WTC11 (cell line): ENCODE data around the gene BCOR. TPM values are rescaled to one million over a fixed set of nuclear protein-coding genes. Genes with fewer than 3 reads are reported as not detected.

Experiments used
- ATAC-seq: fragments of 200-7000 bp; cut with Tn5 transposase; 2 replicates; pipeline ENCODE4 v1.10.0; 2021; ENCODE audit warnings: mild to moderate bottlenecking, moderate library complexity
- CTCF ChIA-PET: fragments of 300-600 bp; sonication (Branson Sonifier 250); formaldehyde crosslinking; loops from one replicate; lab custom pipeline; 2021; ENCODE audit warnings: antibody characterized with exemption; lab: Charles Lee
- POLR2A ChIA-PET: fragments of 350-600 bp; sonication (Branson Sonifier 250); formaldehyde crosslinking; loops from one replicate; lab custom pipeline; 2021; ENCODE audit warnings: antibody characterized with exemption; lab: Charles Lee
- DNase-seq: peaks from one replicate; pipeline ENCODE4 v3.0.0; 2021; ENCODE audit warnings: low spot score
- H3K27ac Mint-ChIP-seq: 2 replicates; pipeline ENCODE4 v1.8.0; 2021; ENCODE audit warnings: mixed read lengths
- H3K27me3 Mint-ChIP-seq: 2 replicates; pipeline ENCODE4 v1.8.0; 2021; ENCODE audit warnings: low read depth, mild to moderate bottlenecking, moderate library complexity, mixed read lengths
- H3K36me3 Mint-ChIP-seq: 2 replicates; pipeline ENCODE4 v1.8.0; 2021; ENCODE audit warnings: mixed read lengths
- H3K4me1 Mint-ChIP-seq: 2 replicates; pipeline ENCODE4 v1.8.0; 2022; ENCODE audit warnings: mixed read lengths
- H3K4me3 Mint-ChIP-seq: 2 replicates; pipeline ENCODE4 v1.8.0; 2021; ENCODE audit warnings: mild to moderate bottlenecking, moderate library complexity, mixed read lengths
- H3K9me3 Mint-ChIP-seq: 2 replicates; pipeline ENCODE4 v1.8.0; 2021; ENCODE audit warnings: mixed read lengths
- CREB1 ChIP-seq: sonication (generic); formaldehyde crosslinking; IDR thresholded peaks from 2 replicates; pipeline ENCODE4 v1.8.0; 2023; ENCODE audit warnings: mild to moderate bottlenecking, missing genetic modification reagents
- EMX1 ChIP-seq: fragments of 250-450 bp; sonication (Bioruptor Pico); IDR thresholded peaks from 2 replicates; pipeline ENCODE4 v1.8.0; 2021; ENCODE audit warnings: mild to moderate bottlenecking
- GRHL2 ChIP-seq: fragments of 250-450 bp; sonication (Bioruptor Pico); IDR thresholded peaks from 2 replicates; pipeline ENCODE4 v1.8.0; 2022; ENCODE audit warnings: mild to moderate bottlenecking, moderate library complexity; ENCODE audit not compliant: insufficient replicate concordance, severe bottlenecking
- MYBL2 ChIP-seq: sonication (generic); formaldehyde crosslinking; IDR thresholded peaks from 2 replicates; pipeline ENCODE4 v1.8.1; 2023; ENCODE audit warnings: mild to moderate bottlenecking, moderate library complexity, missing genetic modification reagents
- NR3C1 ChIP-seq: sonication (generic); formaldehyde crosslinking; conservative IDR thresholded peaks from 2 replicates; pipeline ENCODE4 v1.8.1; 2023; ENCODE audit warnings: low read depth, mild to moderate bottlenecking, missing genetic modification reagents
- total RNA-seq: library from RNA; stranded (reverse); gene quantifications from 3 replicates; pipeline ENCODE4 v1.2.3, GENCODE V29; 2021
- TF ChIP-seq, protein P1 (sequence below): sonication (generic); formaldehyde crosslinking; IDR thresholded peaks from 2 replicates; pipeline ENCODE4 v1.8.0; 2022; ENCODE audit warnings: mild to moderate bottlenecking, missing genetic modification reagents
- TF ChIP-seq, protein P2 (sequence below): sonication (generic); formaldehyde crosslinking; IDR thresholded peaks from 2 replicates; pipeline ENCODE4 v1.8.0; 2022; ENCODE audit warnings: missing genetic modification reagents
- TF ChIP-seq, protein P3 (sequence below): sonication (generic); formaldehyde crosslinking; IDR thresholded peaks from 2 replicates; pipeline ENCODE4 v1.8.1; 2023; ENCODE audit warnings: mild to moderate bottlenecking, moderate library complexity, missing genetic modification reagents
- TF ChIP-seq, protein P4 (sequence below): sonication (generic); formaldehyde crosslinking; IDR thresholded peaks from 2 replicates; pipeline ENCODE4 v1.8.0; 2022; ENCODE audit warnings: mild to moderate bottlenecking, missing genetic modification reagents
- TF ChIP-seq, protein P5 (sequence below): sonication (generic); formaldehyde crosslinking; conservative IDR thresholded peaks from 2 replicates; pipeline ENCODE4 v1.8.1; 2023; ENCODE audit warnings: mild to moderate bottlenecking, low read depth, missing genetic modification reagents, moderate library complexity

BCOR gene
- total RNA-seq, 1 experiment from 2014 or later, result 44.5 TPM

DNA sequence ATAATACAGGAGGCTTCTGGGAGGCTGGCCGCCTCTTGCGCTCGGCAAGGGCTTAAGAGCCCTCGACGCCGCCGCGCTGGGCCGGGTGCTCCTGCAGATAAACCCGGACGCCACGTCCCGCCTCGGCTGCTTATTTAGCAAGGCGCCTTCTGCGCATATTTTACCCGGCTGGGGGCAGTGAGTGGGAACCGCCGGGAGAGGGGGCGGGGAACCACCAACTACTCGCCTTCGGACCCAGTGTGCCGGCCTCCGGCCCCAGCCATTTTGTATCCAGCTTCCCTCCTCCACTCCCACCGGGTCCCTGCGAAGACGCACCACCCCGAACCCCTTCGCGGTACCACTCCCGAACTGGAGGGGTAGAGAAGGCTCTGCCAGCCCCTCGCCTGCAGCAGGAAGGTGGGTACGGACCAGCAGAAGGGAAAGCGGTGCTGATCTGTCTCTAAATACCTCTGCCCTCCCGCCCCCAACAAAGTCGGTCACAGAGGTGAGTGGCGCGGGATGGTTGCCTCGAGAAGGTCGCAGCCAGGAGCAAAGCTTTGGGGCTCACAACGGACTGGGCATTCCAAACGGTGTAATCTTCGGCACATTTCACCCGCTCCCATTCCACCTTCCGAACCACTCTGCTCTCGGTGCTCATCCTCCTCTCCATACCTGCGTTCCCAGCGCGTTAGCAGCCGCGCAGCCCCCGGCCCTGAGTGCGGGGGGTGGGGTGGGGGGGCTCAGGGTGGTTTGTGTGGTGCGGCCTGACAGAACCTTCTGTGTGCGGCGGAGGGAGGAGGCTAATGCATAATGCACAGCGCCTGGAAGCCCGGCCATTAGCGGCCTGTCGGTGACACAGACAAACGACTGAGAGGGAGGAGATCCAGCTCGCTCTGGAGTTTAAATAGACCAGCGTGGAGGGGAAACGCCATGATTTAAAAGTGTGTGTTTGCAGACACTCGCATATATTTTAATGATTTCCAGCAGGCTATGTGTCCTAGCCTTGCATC is 4.9 kb upstream of the BCOR start:
- Mint-ChIP-seq H3K9me3 (no peaks in the 10 kb centered on the region), H3K4me3 (peak overlapping the region; percentile 71), H3K4me1 (peaks cover 27% of the 10 kb centered on the region), H3K36me3 (no peaks in the 10 kb centered on the region), H3K27ac (peak overlapping the region; percentile 8; the same call in 1 of the 2 replicates), H3K27me3 (peaks cover 48% of the 10 kb centered on the region)
- ChIA-PET CTCF (interaction anchor here (1.1 kb wide), 1 partner anchor 65 kb away, joined by 3 read pairs; no protein-coding TSS in a partner anchor), POLR2A (interaction anchor here (1.3 kb wide), 1 partner anchor 47 kb away, joined by 4 read pairs; no protein-coding TSS in a partner anchor)
- ATAC-seq (no peak), DNase-seq (no peak)
- no peak for TF ChIP-seq MYBL2 (CRISPR knock-in tag)
- TF ChIP-seq, protein P1, sequence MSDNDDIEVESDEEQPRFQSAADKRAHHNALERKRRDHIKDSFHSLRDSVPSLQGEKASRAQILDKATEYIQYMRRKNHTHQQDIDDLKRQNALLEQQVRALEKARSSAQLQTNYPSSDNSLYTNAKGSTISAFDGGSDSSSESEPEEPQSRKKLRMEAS, result 0 out of 2 replicates have a peak, but pooled peaks have one; percentile 31

DNA sequence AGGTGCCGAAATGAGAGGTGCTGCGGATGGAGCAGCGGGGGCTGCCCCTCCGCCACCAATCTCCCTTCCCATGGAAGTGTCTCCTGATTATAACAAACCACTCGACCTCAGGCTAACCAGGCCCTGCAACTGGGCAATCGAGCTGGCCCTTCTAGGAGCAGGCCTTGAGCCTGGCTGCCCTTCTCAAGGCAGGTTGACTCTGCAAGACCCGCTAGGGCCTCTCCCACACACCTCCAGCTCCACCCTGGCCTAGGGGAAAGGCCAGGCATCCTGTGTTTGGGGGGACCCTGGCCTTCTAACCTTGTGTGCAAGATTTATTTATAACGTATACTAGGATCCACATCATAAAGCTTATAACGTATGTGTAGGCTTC is 3.7 kb upstream of the BCOR start:
- H3K27ac Mint-ChIP-seq, result peak overlapping the region; percentile 84; the same call in 1 of the 2 replicates
- H3K4me3 Mint-ChIP-seq, result peak overlapping the region; percentile 71
- CTCF ChIA-PET, result interaction anchor here (1.1 kb wide), 1 partner anchor 66 kb away, joined by 3 read pairs; no protein-coding TSS in a partner anchor
- TF ChIP-seq, protein P2, sequence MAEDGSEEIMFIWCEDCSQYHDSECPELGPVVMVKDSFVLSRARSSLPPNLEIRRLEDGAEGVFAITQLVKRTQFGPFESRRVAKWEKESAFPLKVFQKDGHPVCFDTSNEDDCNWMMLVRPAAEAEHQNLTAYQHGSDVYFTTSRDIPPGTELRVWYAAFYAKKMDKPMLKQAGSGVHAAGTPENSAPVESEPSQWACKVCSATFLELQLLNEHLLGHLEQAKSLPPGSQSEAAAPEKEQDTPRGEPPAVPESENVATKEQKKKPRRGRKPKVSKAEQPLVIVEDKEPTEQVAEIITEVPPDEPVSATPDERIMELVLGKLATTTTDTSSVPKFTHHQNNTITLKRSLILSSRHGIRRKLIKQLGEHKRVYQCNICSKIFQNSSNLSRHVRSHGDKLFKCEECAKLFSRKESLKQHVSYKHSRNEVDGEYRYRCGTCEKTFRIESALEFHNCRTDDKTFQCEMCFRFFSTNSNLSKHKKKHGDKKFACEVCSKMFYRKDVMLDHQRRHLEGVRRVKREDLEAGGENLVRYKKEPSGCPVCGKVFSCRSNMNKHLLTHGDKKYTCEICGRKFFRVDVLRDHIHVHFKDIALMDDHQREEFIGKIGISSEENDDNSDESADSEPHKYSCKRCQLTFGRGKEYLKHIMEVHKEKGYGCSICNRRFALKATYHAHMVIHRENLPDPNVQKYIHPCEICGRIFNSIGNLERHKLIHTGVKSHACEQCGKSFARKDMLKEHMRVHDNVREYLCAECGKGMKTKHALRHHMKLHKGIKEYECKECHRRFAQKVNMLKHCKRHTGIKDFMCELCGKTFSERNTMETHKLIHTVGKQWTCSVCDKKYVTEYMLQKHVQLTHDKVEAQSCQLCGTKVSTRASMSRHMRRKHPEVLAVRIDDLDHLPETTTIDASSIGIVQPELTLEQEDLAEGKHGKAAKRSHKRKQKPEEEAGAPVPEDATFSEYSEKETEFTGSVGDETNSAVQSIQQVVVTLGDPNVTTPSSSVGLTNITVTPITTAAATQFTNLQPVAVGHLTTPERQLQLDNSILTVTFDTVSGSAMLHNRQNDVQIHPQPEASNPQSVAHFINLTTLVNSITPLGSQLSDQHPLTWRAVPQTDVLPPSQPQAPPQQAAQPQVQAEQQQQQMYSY (CRISPR knock-in tag), result no peak
- no peak for TF ChIP-seq EMX1
- TF ChIP-seq, protein P3, sequence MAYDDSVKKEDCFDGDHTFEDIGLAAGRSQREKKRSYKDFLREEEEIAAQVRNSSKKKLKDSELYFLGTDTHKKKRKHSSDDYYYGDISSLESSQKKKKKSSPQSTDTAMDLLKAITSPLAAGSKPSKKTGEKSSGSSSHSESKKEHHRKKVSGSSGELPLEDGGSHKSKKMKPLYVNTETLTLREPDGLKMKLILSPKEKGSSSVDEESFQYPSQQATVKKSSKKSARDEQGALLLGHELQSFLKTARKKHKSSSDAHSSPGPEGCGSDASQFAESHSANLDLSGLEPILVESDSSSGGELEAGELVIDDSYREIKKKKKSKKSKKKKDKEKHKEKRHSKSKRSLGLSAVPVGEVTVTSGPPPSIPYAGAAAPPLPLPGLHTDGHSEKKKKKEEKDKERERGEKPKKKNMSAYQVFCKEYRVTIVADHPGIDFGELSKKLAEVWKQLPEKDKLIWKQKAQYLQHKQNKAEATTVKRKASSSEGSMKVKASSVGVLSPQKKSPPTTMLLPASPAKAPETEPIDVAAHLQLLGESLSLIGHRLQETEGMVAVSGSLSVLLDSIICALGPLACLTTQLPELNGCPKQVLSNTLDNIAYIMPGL (CRISPR knock-in tag), result no peak
- no peak for TF ChIP-seq GRHL2 (CRISPR knock-in tag)
- TF ChIP-seq CREB1 (CRISPR knock-in tag), result no peak
- TF ChIP-seq, protein P4, sequence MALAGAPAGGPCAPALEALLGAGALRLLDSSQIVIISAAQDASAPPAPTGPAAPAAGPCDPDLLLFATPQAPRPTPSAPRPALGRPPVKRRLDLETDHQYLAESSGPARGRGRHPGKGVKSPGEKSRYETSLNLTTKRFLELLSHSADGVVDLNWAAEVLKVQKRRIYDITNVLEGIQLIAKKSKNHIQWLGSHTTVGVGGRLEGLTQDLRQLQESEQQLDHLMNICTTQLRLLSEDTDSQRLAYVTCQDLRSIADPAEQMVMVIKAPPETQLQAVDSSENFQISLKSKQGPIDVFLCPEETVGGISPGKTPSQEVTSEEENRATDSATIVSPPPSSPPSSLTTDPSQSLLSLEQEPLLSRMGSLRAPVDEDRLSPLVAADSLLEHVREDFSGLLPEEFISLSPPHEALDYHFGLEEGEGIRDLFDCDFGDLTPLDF (CRISPR knock-in tag), result no peak
- TF ChIP-seq, protein P5, sequence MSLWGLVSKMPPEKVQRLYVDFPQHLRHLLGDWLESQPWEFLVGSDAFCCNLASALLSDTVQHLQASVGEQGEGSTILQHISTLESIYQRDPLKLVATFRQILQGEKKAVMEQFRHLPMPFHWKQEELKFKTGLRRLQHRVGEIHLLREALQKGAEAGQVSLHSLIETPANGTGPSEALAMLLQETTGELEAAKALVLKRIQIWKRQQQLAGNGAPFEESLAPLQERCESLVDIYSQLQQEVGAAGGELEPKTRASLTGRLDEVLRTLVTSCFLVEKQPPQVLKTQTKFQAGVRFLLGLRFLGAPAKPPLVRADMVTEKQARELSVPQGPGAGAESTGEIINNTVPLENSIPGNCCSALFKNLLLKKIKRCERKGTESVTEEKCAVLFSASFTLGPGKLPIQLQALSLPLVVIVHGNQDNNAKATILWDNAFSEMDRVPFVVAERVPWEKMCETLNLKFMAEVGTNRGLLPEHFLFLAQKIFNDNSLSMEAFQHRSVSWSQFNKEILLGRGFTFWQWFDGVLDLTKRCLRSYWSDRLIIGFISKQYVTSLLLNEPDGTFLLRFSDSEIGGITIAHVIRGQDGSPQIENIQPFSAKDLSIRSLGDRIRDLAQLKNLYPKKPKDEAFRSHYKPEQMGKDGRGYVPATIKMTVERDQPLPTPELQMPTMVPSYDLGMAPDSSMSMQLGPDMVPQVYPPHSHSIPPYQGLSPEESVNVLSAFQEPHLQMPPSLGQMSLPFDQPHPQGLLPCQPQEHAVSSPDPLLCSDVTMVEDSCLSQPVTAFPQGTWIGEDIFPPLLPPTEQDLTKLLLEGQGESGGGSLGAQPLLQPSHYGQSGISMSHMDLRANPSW (CRISPR knock-in tag), result no peak
- no peak for TF ChIP-seq NR3C1 (CRISPR knock-in tag)
- peaks cover 24% of the 10 kb centered on the region for H3K4me1 Mint-ChIP-seq
- no peaks in the 10 kb centered on the region for H3K36me3 Mint-ChIP-seq
- peaks cover 45% of the 10 kb centered on the region for H3K27me3 Mint-ChIP-seq
- POLR2A ChIA-PET, result interaction anchor here (0.6 to 1.6 kb wide), 6 partner anchors 8 to 1495 kb away, joined by 3 to 4 read pairs (median 4); no protein-coding TSS in a partner anchor
- H3K9me3 Mint-ChIP-seq, result no peaks in the 10 kb centered on the region
- no peak for ATAC-seq
- DNase-seq, result no peak
